ENCODE data around the gene SUGP1. TPM values are rescaled to one million over a fixed set of nuclear protein-coding genes. Genes with fewer than 3 reads are reported as not detected.

The SUGP1 gene
- total RNA-seq, 1 donor from 2014 or later, result 25.5 TPM

GRCh38 chr19:19269952-19270694 is 50.2 kb downstream of the SUGP1 start:
- Histone ChIP-seq H3K9me3 (no peaks in the 10 kb centered on the region), H3K4me3 (no peak overlapping the region), H3K36me3 (no peaks in the 10 kb centered on the region), H3K27ac (no peak overlapping the region), H3K4me1 (peaks cover 11% of the 10 kb centered on the region), H3K27me3 (no peaks in the 10 kb centered on the region)
- TF ChIP-seq POLR2AphosphoS5 (IDR thresholded peaks at IDR 0.05; ENCODE audit: insufficient read depth in 1 of 2, low read depth in 1 of 2) (no peak), CTCF (IDR thresholded peaks at IDR 0.05) (no peak), POLR2A (IDR thresholded peaks at IDR 0.05) (no peak)
- DNase-seq (ENCODE audit: extremely low spot score in 2 of 2), result no peak
- intact Hi-C loops (cut with DNase I), result no loop called here

- H3K27ac ChIP-seq, result no peak overlapping the region
- H3K36me3 ChIP-seq, result no peaks in the 10 kb centered on the region
- H3K9me3 ChIP-seq, result no peaks in the 10 kb centered on the region
- no peaks in the 10 kb centered on the region for H3K27me3 ChIP-seq
- no peak for DNase-seq (ENCODE audit: extremely low spot score in 2 of 2)
- intact Hi-C loops (cut with DNase I), result no loop called here
- H3K4me1 ChIP-seq, result peaks cover 11% of the 10 kb centered on the region
- H3K4me3 ChIP-seq, result no peak overlapping the region
- no peak for TF ChIP-seq POLR2AphosphoS5 (IDR thresholded peaks at IDR 0.05; ENCODE audit: insufficient read depth in 1 of 2, low read depth in 1 of 2)
Measured at GRCh38 chr19:19268453-19269385, 51.6 kb downstream of the SUGP1 start.

- TF ChIP-seq POLR2AphosphoS5 (IDR thresholded peaks at IDR 0.05; ENCODE audit: insufficient read depth in 1 of 2, low read depth in 1 of 2) (no peak), CTCF (IDR thresholded peaks at IDR 0.05) (no peak), POLR2A (IDR thresholded peaks at IDR 0.05) (no peak)
- no peak overlapping the region for H3K27ac ChIP-seq
- H3K36me3 ChIP-seq, result no peaks in the 10 kb centered on the region
- intact Hi-C loops (cut with DNase I), result no loop called here
- DNase-seq (ENCODE audit: extremely low spot score in 2 of 2), result no peak
- no peaks in the 10 kb centered on the region for H3K4me1 ChIP-seq
- no peaks in the 10 kb centered on the region for H3K27me3 ChIP-seq
- no peaks in the 10 kb centered on the region for H3K9me3 ChIP-seq
- H3K4me3 ChIP-seq, result no peak overlapping the region
Measured at GRCh38 chr19:19267305-19267704, 53.0 kb downstream of the SUGP1 start.

- DNase-seq (ENCODE audit: extremely low spot score in 2 of 2), result no peak
- H3K36me3 ChIP-seq, result no peaks in the 10 kb centered on the region
- intact Hi-C loops (cut with DNase I), result no loop called here
- H3K4me3 ChIP-seq, result no peak overlapping the region
- no peak overlapping the region for H3K27ac ChIP-seq
- H3K27me3 ChIP-seq, result no peaks in the 10 kb centered on the region
- TF ChIP-seq POLR2AphosphoS5 (IDR thresholded peaks at IDR 0.05; ENCODE audit: insufficient read depth in 1 of 2, low read depth in 1 of 2) (no peak), CTCF (IDR thresholded peaks at IDR 0.05) (no peak), POLR2A (IDR thresholded peaks at IDR 0.05) (no peak)
- no peaks in the 10 kb centered on the region for H3K9me3 ChIP-seq
- H3K4me1 ChIP-seq, result peaks cover 5% of the 10 kb centered on the region
Measured at GRCh38 chr19:19263886-19264487, 56.3 kb downstream of the SUGP1 start.
